Trophoblast cell (in vitro differentiated cells and primary cell): Measurements from ENCODE around the gene MYH9.

Experiments used
- DNase-seq, 2 donors: peaks; one replicate each; pipeline ENCODE4 v3.0.0-alpha.2; 2016
- H2AFZ ChIP-seq: 2 replicates; pipeline ENCODE4 v1.6.1; 2013; ENCODE audit warnings: low read length, moderate library complexity, mild to moderate bottlenecking; ENCODE audit not compliant: insufficient read depth, poor library complexity
- H2AK5ac ChIP-seq: 2 replicates; pipeline ENCODE4 v1.6.1; 2013; ENCODE audit warnings: mild to moderate bottlenecking, low read length
- H2BK120ac ChIP-seq: 2 replicates; pipeline ENCODE4 v1.6.1; 2013; ENCODE audit warnings: low read length, mild to moderate bottlenecking, moderate library complexity; ENCODE audit not compliant: insufficient read depth, poor library complexity
- H2BK12ac ChIP-seq: 2 replicates; pipeline ENCODE4 v1.6.1; 2013; ENCODE audit warnings: mild to moderate bottlenecking, low read length, moderate library complexity
- H2BK5ac ChIP-seq: 2 replicates; pipeline ENCODE4 v1.6.1; 2013; ENCODE audit warnings: low read length, low read depth, moderate library complexity, mild to moderate bottlenecking; ENCODE audit not compliant: poor library complexity
- H3K14ac ChIP-seq: 2 replicates; pipeline ENCODE4 v1.6.1; 2013; ENCODE audit warnings: mild to moderate bottlenecking, low read length
- H3K18ac ChIP-seq: 2 replicates; pipeline ENCODE4 v1.6.1; 2013; ENCODE audit warnings: mild to moderate bottlenecking, low read length
- H3K23ac ChIP-seq: 2 replicates; pipeline ENCODE4 v1.6.1; 2013; ENCODE audit warnings: low read length
- H3K27ac ChIP-seq: 2 replicates; pipeline ENCODE4 v1.5.1; 2013; ENCODE audit warnings: low read depth, mild to moderate bottlenecking, inconsistent platforms, low read length, moderate library complexity
- H3K27me3 ChIP-seq: 2 replicates; pipeline ENCODE4 v1.6.1; 2013; ENCODE audit warnings: inconsistent platforms, mild to moderate bottlenecking, low read length, moderate library complexity; ENCODE audit not compliant: insufficient read depth
- H3K36me3 ChIP-seq, 2 experiments: 1 replicate in 1 of 2; 2 replicates in 1 of 2; pipeline ENCODE4 v1.6.1; 2013; ENCODE audit warnings: low read length in 2 of 2, mild to moderate bottlenecking in 2 of 2, moderate library complexity in 1 of 2; ENCODE audit not compliant: insufficient read depth in 2 of 2, control insufficient read depth in 1 of 2
- H3K4ac ChIP-seq: 2 replicates; pipeline ENCODE4 v1.6.1; 2013; ENCODE audit warnings: low read depth, mild to moderate bottlenecking, low read length, moderate library complexity
- H3K4me1 ChIP-seq, 2 experiments: 1 replicate in 1 of 2; 2 replicates in 1 of 2; pipeline ENCODE4 v1.6.1; 2013; ENCODE audit warnings: low read length in 2 of 2, mild to moderate bottlenecking in 2 of 2, moderate library complexity in 1 of 2; ENCODE audit not compliant: insufficient read depth in 2 of 2, control insufficient read depth in 1 of 2
- H3K4me2 ChIP-seq: 2 replicates; pipeline ENCODE4 v1.6.1; 2013; ENCODE audit warnings: inconsistent platforms, mild to moderate bottlenecking, low read length, moderate library complexity
- H3K4me3 ChIP-seq: 2 replicates; pipeline ENCODE4 v1.5.1; 2013; ENCODE audit warnings: mild to moderate bottlenecking, low read depth, low read length, inconsistent platforms
- H3K79me1 ChIP-seq: one replicate; pipeline ENCODE4 v1.6.1; 2013; ENCODE audit warnings: low read length
- H3K79me2 ChIP-seq: 2 replicates; pipeline ENCODE4 v1.6.1; 2013; ENCODE audit warnings: low read length, mild to moderate bottlenecking; ENCODE audit not compliant: control insufficient read depth, insufficient read depth, poor library complexity
- H3K9ac ChIP-seq: 2 replicates; pipeline ENCODE4 v1.6.1; 2013; ENCODE audit warnings: mild to moderate bottlenecking, low read length
- H3K9me3 ChIP-seq: 2 replicates; pipeline ENCODE4 v1.6.1; 2013; ENCODE audit warnings: low read depth, mild to moderate bottlenecking, control low read depth, inconsistent platforms, low read length; ENCODE audit not compliant: insufficient read depth
- H4K12ac ChIP-seq: 2 replicates; pipeline ENCODE4 v1.6.1; 2013; ENCODE audit warnings: low read depth, mild to moderate bottlenecking, low read length, moderate library complexity
- H4K8ac ChIP-seq: 2 replicates; pipeline ENCODE4 v1.6.1; 2013; ENCODE audit warnings: low read depth, mild to moderate bottlenecking, low read length, moderate library complexity
- H4K91ac ChIP-seq: one replicate; pipeline ENCODE4 v1.6.1; 2013; ENCODE audit warnings: low read depth, mild to moderate bottlenecking, low read length, moderate library complexity
- WGBS: extraction: QIAGEN DNeasy Blood & Tissue Kit; methylation state at CpG from one replicate; pipeline ENCODE4 v1.1.7; 2013; ENCODE audit warnings: missing lambda C conversion rate; ENCODE audit not compliant: insufficient read length, insufficient coverage; ENCODE audit errors: extremely low coverage; 5-methylcytosine and 5-hydroxymethylcytosine counted together

MYH9 gene

DNA sequence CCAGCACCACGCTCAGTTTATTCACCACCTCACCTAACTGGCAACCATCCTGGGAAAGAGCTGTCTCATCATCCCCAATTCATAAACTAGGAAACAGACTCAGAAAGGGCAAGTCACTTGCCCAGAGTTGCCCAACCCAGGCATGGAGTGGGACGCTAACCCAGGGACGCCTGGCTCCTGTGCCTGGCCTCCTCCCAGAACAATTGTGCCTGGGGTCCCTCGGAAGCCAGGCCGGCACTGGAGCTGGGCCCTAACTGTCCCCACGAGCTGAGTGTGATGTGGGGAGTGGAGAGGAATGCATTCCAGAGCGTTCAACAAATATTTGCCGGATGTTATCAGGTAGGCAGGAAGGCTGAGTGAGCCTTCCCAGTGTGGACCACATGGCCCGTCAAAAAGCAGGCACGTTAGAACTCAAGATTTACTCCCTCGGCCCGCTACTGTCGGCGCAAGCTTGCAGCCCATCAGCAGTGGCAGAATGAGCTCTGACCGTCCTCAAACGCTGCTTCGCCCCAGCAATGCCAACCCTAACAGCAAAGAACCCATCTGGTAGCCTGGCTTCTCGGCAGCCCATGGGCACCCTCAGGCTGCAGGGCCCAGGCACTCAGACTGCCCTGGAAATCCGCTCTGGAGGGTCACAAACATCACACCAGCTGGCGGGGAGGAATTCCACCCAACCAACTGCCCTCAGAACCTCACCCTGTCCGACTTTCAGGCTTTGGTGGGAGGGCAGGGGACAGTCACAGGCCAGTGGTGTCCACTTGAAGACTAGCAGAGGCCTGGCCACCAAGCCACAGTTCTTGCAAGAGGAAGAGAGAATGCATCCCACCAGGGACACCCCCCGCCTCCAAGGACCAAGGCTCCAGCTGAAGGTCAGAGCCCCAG lies 35.6 kb downstream of the MYH9 start:
- H3K79me2 ChIP-seq, result peaks cover 44% of the 10 kb centered on the region
- H3K4me2 ChIP-seq, result peak overlapping the region; percentile 21
- H3K23ac ChIP-seq, result no peak overlapping the region
- no CpG with 5 or more reads among the region's 22 CpGs for WGBS
- H3K18ac ChIP-seq, result peak overlapping the region; percentile 31
- H3K14ac ChIP-seq, result peak overlapping the region; percentile 26
- H2AK5ac ChIP-seq, result peak overlapping the region; percentile 27
- H3K4ac ChIP-seq, result peak overlapping the region; percentile 89
- H3K9me3 ChIP-seq, result no peaks in the 10 kb centered on the region
- peak overlapping the region; percentile 3 for H2BK120ac ChIP-seq
- peaks cover 26 to 34% of the 10 kb centered on the region in 2 experiments for H3K4me1 ChIP-seq
- peaks cover 14% of the 10 kb centered on the region for H3K79me1 ChIP-seq
- H4K12ac ChIP-seq, result no peak overlapping the region
- peaks cover 19 to 22% of the 10 kb centered on the region in 2 experiments for H3K36me3 ChIP-seq
- no peak overlapping the region for H2BK5ac ChIP-seq
- no peaks in the 10 kb centered on the region for H3K27me3 ChIP-seq
- H3K9ac ChIP-seq, result peak overlapping the region; percentile 9
- no peak overlapping the region for H4K8ac ChIP-seq
- peak overlapping the region; percentile 8 for H2AFZ ChIP-seq
- peak overlapping the region; percentile 22 for H3K27ac ChIP-seq
- no peak overlapping the region for H3K4me3 ChIP-seq
- peak overlapping the region; percentile 25 for H4K91ac ChIP-seq
- H2BK12ac ChIP-seq, result no peak overlapping the region
- peak in 1 of 2 donors; percentile 50 for DNase-seq

DNA sequence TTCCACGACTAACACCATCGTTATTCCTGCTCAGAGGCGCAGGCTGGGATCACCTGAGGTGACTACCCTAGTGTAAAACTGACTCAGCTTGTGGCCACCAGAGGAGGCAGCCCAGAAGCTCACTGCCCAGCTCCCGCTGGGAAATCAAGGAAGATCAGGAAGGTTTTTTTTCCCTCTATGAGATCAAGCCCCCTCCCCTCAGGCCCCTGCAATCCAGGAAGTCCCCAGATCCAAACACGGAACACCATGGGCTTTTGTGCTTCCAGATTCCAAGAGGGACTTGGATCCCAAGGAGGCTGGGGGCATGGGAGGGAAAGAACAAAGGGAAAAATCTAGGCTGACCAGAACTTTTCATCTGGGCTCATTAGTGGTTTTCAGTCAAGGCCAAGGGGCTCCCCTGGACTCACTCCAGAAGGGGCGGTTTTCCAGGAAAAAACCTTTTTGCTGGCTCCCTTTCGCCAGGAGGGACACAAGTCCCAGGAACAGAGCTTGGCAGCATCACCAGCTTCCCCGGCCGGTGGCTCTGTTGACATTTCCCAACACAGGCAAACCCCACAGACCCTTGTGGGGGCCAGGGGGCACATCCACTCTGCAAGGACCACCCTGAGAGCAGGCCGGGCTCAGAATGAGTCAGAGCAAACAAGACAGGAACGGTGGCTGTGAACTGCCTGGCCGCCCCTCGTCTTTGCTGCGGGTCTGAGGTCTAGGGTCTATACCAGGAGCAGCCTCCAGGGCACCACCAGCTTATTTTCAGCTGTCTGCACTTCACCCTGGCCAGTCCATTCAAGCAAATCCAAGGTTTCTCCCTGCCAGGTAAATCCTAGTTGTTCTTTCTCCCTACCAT lies 36.8 kb downstream of the MYH9 start:
- Histone ChIP-seq H2AK5ac (peak overlapping the region; percentile 44), H3K27me3 (no peaks in the 10 kb centered on the region), H4K91ac (peak overlapping the region; percentile 28), H3K18ac (peak overlapping the region; percentile 73), H3K79me1 (peaks cover 14% of the 10 kb centered on the region), H2BK12ac (peak overlapping the region; percentile 64), H4K8ac (peak overlapping the region; percentile 60), H3K9ac (no peak overlapping the region), H3K79me2 (peaks cover 41% of the 10 kb centered on the region), H2BK120ac (peak overlapping the region; percentile 36), H3K27ac (peak overlapping the region; percentile 31), H2BK5ac (peak overlapping the region; percentile 16), H4K12ac (peak overlapping the region; percentile 37), H3K4me2 (no peak overlapping the region), H3K4ac (peak overlapping the region; percentile 89), H3K14ac (peak overlapping the region; percentile 28), H3K23ac (no peak overlapping the region), H2AFZ (peak overlapping the region; percentile 35), H3K4me1 (peaks cover 25 to 34% of the 10 kb centered on the region in 2 experiments), H3K36me3 (peaks cover 21 to 27% of the 10 kb centered on the region in 2 experiments), H3K9me3 (no peaks in the 10 kb centered on the region), H3K4me3 (no peak overlapping the region)
- WGBS, result no CpG with 5 or more reads among the region's 14 CpGs
- peak in 1 of 2 donors; percentile 58 for DNase-seq

DNA sequence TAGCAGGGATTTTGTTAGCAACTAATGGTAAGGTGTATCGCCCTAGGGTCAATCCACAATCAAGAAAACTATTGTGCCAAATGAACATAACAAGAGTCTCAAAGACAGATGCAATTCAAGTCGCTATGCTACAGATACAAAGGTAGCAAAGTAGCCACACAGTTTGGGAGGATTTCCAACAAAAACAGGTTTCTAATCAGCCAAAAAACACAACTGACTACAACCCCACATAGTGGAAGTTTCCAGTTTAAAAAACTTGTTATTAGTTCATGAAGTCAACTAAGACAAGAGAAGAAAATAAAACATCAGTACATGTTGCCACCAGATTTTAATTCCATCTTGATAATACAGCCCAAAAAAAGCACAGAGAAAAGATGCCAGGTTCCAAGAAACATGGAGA lies 38.0 kb downstream of the MYH9 start:
- no CpG with 5 or more reads among the region's 2 CpGs for WGBS
- no peak overlapping the region for H3K4me3 ChIP-seq

DNA sequence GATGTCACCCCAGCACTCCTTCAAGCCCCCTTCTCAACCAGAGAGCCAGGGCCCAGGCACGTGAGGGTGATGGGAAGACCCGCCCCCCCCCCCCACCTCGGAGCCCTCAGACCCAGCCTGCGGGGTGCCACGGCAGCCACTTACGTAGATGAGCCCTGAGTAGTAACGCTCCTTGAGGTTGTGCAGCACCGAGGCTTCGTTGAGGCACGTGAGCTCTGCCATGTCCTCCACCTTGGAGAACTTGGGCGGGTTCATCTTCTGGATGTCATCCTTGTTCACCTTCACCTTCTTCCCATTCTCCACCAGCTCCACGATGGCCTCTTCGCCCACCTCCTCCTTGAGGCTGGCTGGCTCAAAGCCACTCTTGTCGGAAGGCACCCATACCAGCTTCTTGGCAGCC lies 39.0 kb downstream of the MYH9 start:
- Histone ChIP-seq H2BK5ac (no peak overlapping the region), H3K27ac (no peak overlapping the region), H3K79me1 (peaks cover 14% of the 10 kb centered on the region), H3K4ac (peak overlapping the region; percentile 68), H3K27me3 (no peaks in the 10 kb centered on the region), H4K91ac (no peak overlapping the region), H4K12ac (no peak overlapping the region), H3K4me1 (peaks cover 30 to 31% of the 10 kb centered on the region in 2 experiments), H2BK120ac (no peak overlapping the region), H2BK12ac (no peak overlapping the region), H4K8ac (no peak overlapping the region), H3K4me2 (no peak overlapping the region), H3K9ac (no peak overlapping the region), H2AFZ (no peak overlapping the region), H3K36me3 (peaks cover 32 to 38% of the 10 kb centered on the region in 2 experiments), H3K79me2 (peaks cover 43% of the 10 kb centered on the region), H3K4me3 (no peak overlapping the region), H3K14ac (no peak overlapping the region), H2AK5ac (no peak overlapping the region), H3K23ac (no peak overlapping the region), H3K9me3 (no peaks in the 10 kb centered on the region), H3K18ac (no peak overlapping the region)
- WGBS, result no CpG with 5 or more reads among the region's 14 CpGs
- DNase-seq, result no peak

More for the DNA sequence above, 38.0 kb downstream of the MYH9 start:
- Histone ChIP-seq H2BK12ac (no peak overlapping the region), H3K79me1 (peaks cover 14% of the 10 kb centered on the region), H2BK5ac (no peak overlapping the region), H2AK5ac (no peak overlapping the region), H3K36me3 (peaks cover 24 to 28% of the 10 kb centered on the region in 2 experiments), H3K14ac (no peak overlapping the region), H3K27me3 (no peaks in the 10 kb centered on the region), H3K4me2 (no peak overlapping the region), H3K27ac (no peak overlapping the region), H4K91ac (no peak overlapping the region), H4K8ac (no peak overlapping the region), H2BK120ac (no peak overlapping the region), H3K18ac (no peak overlapping the region), H3K79me2 (peaks cover 36% of the 10 kb centered on the region), H4K12ac (no peak overlapping the region), H3K9me3 (no peaks in the 10 kb centered on the region), H3K23ac (no peak overlapping the region), H3K4me1 (peaks cover 25 to 27% of the 10 kb centered on the region in 2 experiments), H3K9ac (no peak overlapping the region), H3K4ac (peak overlapping the region; percentile 20), H2AFZ (no peak overlapping the region)
- no peak for DNase-seq
